Measurements from ENCODE around the gene ELF1.
A peak's percentile ranks its signal among the peaks of the same experiment; 100 is the strongest.
"Not testable (repeated sequence)": the region's sequence is repeated elsewhere in the genome, so short reads cannot be mapped to it uniquely, and the experiment has no call there.

Gene ELF1

DNA sequence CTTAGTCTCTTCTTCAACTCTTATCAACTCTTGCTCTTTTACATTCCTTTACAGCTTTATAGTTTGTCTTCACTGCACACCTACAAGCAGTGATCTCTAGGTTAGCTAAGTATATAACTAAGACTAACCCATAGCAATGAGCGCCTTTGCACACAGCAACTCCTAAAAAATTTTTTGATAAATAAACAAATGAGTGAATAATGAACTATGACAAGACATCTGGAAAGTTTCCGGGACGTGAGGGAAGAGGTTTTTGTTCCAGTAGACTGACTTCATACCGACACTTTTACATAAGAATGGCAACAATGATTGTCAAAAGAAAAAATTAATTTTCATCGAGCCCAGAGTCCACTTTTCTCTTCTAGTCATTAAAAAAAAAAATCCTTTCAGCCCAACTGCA lies 98.3 kb downstream of the ELF1 start:
- peak overlapping the region; percentile 75 for H3K4me3 ChIP-seq (ENCODE audit: low read length)
- DNase-seq (ENCODE audit: low read depth) = no peak
- TF ChIP-seq, protein P1, sequence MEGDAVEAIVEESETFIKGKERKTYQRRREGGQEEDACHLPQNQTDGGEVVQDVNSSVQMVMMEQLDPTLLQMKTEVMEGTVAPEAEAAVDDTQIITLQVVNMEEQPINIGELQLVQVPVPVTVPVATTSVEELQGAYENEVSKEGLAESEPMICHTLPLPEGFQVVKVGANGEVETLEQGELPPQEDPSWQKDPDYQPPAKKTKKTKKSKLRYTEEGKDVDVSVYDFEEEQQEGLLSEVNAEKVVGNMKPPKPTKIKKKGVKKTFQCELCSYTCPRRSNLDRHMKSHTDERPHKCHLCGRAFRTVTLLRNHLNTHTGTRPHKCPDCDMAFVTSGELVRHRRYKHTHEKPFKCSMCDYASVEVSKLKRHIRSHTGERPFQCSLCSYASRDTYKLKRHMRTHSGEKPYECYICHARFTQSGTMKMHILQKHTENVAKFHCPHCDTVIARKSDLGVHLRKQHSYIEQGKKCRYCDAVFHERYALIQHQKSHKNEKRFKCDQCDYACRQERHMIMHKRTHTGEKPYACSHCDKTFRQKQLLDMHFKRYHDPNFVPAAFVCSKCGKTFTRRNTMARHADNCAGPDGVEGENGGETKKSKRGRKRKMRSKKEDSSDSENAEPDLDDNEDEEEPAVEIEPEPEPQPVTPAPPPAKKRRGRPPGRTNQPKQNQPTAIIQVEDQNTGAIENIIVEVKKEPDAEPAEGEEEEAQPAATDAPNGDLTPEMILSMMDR (conservative IDR thresholded peaks at IDR 0.05; ENCODE audit: low read depth, low read length) = no peak

DNA sequence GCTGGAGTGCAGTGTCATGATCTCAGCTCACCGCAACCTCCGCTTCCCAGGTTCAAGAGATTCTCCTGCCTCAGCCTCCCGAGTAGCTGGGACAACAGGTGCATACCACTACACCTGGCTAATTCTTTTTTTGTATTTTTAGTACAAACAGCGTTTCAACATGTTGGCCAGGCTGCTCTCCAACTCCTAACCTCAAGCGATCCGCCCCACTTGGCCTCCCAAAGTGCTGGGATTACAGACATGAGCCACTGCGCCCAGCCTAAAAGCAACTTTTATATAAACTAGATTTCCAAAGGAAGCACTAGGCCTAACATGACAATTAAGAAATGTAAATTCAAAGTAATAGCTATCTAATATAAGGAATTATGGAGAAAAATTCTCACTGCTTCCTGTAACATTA lies 99.2 kb downstream of the ELF1 start:
- DNase-seq (ENCODE audit: low read depth) = not testable (repeated sequence)

DNA sequence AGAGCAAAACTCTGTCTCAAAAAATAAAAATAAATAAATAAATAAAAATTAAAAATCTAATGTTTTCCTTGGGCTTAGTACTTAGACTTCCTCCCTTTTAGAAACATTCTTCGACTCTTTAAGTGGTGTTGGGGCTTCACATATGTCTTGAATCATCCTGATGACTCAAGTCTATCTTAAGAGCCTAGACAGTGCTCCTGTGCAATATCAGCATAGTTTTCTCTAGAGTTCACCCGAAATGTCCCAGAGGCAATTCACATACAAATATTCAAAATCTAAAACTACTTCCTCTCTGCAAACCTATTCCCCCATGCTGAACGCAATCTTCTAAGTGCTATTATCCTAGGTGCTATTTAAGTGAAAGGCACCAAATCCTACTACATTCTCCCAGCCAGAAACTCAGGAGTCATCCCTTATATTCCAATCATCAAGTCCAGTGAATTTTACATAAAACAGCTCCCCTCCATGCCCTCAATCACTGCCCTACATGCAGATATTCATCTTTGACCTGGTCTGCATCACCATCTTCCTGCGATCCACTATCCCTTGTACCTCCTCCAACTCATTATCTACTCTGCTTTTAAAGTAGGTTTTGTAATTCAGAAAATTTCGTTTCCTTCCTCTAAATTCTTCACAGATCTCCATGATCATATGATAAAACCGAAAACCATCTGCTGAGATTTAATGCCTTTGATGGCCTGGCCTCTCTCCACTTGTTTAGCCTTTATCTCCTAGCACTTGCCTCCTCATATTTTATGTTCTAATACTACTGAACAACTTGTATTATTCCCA lies 102.7 kb downstream of the ELF1 start:
- TF ChIP-seq, protein P1 (conservative IDR thresholded peaks at IDR 0.05; ENCODE audit: low read depth, low read length) = no peak
- H3K4me3 ChIP-seq (ENCODE audit: low read length) = no peak overlapping the region
- no peak for DNase-seq (ENCODE audit: low read depth)

More for the DNA sequence above, 99.2 kb downstream of the ELF1 start:
- not testable (repeated sequence) for H3K4me3 ChIP-seq (ENCODE audit: low read length)

DNA sequence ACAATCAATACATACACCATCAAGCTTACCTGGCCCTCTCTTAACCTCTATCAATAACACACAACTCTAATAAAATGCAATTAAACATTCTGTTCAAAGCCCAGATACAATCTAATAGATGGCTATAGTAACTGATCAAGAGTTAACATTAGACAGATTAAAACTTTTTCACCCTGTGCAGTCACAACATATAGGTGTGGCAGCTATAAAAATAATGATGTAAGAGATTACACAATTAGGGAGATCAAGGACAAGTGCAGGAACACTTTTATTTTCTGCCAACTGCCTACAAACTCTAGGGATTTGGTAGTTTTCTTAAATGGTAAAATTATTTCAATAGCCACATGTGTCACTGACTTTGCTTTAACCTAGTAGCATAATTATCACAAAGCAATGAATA lies 104.3 kb downstream of the ELF1 start:
- DNase-seq (ENCODE audit: low read depth); H3K4me3 ChIP-seq (ENCODE audit: low read length): not testable (repeated sequence)

DNA sequence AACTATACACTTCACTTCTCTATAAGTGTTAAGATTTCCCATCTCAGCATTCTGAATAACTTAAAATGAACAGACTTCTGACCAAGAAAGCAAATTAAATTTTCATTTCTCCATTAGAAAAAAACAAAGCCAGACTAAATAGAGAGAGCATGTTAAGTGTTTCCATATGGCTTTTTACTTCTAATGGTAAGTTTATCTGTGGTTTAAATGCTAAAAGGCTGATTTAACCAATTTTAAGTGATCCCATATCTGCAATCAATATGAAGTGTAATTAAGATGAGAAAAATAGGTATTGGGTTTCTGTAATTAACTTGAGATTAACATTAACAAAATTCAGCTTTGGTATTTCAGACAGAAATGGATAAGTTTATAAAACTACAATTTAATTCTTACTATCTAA lies 107.8 kb downstream of the ELF1 start:
- TF ChIP-seq, protein P1 (conservative IDR thresholded peaks at IDR 0.05; ENCODE audit: low read depth, low read length) = no peak
- DNase-seq (ENCODE audit: low read depth) = no peak
- H3K4me3 ChIP-seq (ENCODE audit: low read length) = no peak overlapping the region

DNA sequence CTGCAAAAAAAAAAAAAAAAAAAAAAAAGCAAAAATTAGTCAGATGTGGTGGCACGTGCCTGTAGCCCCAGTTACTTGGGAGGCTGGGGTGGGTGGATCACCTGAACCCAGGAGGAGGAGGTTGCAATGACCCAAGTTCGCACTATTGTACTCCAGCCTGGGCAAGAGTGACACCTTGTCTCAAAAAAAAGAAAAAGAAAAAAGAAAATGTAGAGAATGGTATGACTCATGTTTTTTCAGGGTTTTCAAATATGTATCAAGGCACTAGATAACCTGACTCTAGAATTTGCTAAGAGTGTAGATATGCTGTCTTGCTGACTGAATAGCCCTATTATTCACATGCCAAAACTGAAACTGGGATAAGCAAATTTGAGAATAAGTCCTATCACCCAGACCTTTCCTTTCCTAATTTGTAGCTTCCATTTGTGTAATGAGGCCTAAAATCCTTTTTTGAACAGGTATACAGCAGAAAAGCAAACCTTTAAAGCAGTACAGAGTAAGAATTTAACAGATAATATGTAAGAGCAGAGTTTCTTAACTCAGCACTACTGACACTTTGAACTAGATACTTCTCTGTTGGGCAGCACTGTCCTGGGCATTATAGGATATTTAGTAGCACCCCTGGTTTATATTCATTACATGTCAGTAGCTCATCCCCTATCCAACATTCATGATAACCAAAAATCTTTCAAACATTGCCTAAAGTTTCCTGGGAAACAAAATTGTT lies 108.6 kb downstream of the ELF1 start:
- TF ChIP-seq, protein P1 (conservative IDR thresholded peaks at IDR 0.05; ENCODE audit: low read depth, low read length) = no peak
- no peak overlapping the region for H3K4me3 ChIP-seq (ENCODE audit: low read length)
- no peak for DNase-seq (ENCODE audit: low read depth)

DNA sequence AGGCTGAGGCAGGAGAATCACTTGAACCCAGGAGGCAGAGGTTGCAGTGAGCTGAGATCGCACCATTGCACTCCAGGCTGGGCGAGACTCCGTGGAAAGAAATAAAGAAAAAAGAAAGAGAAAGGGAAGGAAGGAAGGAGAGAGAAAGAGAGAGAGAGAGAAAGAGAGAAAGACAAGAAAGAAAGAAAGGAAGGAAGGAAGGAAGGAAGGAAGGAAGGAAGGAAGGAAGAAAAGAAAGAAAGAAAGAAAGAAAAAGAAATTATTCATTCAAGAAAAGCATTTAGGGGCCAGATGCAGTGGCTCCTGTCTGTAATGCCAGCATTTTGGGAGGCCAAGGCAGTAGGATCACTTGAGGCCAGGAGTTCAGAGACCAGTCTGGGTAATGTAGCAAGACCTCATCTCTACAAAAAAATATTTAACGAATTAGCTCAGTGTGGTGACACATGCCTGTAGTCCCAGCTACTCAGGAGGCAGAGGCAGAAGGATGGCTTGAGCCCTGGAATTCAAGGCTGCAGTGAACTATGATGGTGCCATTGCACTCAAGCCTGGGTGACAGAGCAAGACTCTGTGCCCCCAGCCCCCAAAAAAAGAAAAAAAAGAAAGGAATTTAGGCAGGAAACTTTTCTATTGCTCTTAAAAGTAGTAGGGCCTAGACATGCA lies 109.4 kb downstream of the ELF1 start:
- not testable (repeated sequence) for DNase-seq (ENCODE audit: low read depth); H3K4me3 ChIP-seq (ENCODE audit: low read length)

DNA sequence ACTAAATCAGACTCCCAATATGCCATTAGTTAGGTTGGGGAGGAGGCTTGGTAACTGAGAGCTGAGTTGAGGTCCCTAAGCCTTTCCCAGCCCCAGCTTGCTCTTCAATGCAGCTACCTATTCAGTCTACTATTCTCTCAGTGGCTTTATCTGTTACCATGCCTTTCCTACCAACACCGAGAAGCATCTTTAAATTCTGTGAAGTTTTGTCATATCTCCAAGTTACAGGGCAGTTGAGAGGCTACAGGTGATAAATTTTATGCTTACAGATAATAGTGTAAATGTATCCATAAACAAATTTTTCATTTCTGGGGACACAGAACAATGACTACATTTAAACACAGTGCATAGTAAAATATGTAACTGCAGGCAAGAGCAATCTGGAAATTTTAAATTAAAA lies 110.6 kb downstream of the ELF1 start:
- no peak for DNase-seq (ENCODE audit: low read depth)
- no peak overlapping the region for H3K4me3 ChIP-seq (ENCODE audit: low read length)
- TF ChIP-seq, protein P1 (conservative IDR thresholded peaks at IDR 0.05; ENCODE audit: low read depth, low read length) = no peak

DNA sequence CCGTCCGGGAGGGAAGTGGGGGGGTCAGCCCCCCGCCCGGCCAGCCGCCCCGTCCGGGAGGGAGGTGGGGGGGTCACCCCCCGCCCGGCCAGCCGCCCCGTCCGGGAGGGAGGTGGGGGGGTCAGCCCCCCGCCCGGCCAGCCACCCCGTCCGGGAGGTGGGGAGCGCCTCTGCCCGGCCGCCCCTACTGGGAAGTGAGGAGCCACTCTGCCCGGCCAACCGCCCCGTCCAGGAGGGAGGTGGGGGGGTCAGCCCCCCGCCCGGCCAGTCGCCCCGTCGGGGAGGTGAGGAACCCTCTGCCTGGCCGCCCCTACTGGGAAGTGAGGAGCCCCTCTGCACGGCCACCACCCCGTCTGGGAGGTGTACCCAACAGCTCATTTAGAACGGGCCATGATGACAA lies 118.1 kb downstream of the ELF1 start:
- not testable (repeated sequence) for DNase-seq (ENCODE audit: low read depth); H3K4me3 ChIP-seq (ENCODE audit: low read length)

DNA sequence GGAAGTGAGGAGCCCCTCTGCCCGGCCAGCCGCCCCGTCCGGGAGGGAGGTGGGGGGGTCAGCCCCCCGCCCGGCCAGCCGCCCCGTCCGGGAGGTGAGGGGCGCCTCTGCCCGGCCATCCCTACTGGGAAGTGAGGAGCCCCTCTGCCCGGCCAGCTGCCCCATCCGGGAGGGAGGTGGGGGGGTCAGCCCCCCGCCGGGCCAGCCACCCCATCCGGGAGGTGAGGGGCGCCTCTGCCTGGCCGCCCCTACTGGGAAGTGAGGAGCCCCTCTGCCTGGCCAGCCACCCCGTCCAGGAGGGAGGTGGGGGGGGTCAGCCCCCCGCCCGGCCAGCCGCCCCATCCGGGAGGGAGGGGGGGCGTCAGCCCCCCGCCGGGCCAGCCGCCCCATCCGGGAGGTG lies 118.5 kb downstream of the ELF1 start:
- DNase-seq (ENCODE audit: low read depth); H3K4me3 ChIP-seq (ENCODE audit: low read length): not testable (repeated sequence)

Data from retinal pigment epithelial cell (primary cell).